DND-41 (cell line): ENCODE data around the gene ADAMTS1.
A peak's percentile ranks its signal among the peaks of the same experiment; 100 is the strongest.

Experiments
- ATAC-seq: fragments of 200-7000 bp; cut with Tn5 transposase; 3 replicates; pipeline ENCODE4 v1.9.1; 2021; ENCODE audit warnings: low read depth; ENCODE audit not compliant: insufficient read depth
- DNase-seq: peaks from one replicate; pipeline ENCODE4 v3.0.0-alpha.2; 2020
- H2AFZ ChIP-seq: 2 replicates; pipeline ENCODE4 v1.6.0; 2012; ENCODE audit warnings: low read depth, low read length
- H3K27ac ChIP-seq: 2 replicates; pipeline ENCODE4 v1.5.1; 2012; ENCODE audit warnings: low read length, inconsistent platforms
- H3K27me3 ChIP-seq: fragments of 200-600 bp; sonication (generic); 2 replicates; pipeline ENCODE4 v1.6.0; 2012; ENCODE audit warnings: low read length, mild to moderate bottlenecking, inconsistent platforms; ENCODE audit not compliant: insufficient read depth, poor library complexity
- H3K36me3 ChIP-seq: 2 replicates; pipeline ENCODE4 v1.5.1; 2012; ENCODE audit warnings: low read length, inconsistent platforms; ENCODE audit not compliant: insufficient read depth
- H3K4me1 ChIP-seq: 2 replicates; pipeline ENCODE4 v1.5.1; 2012; ENCODE audit warnings: mild to moderate bottlenecking, low read length; ENCODE audit not compliant: insufficient read depth
- H3K4me2 ChIP-seq: 2 replicates; pipeline ENCODE4 v1.6.0; 2012; ENCODE audit warnings: mild to moderate bottlenecking, moderate library complexity, low read length, inconsistent platforms; ENCODE audit not compliant: insufficient read depth
- H3K4me3 ChIP-seq, 2 experiments: fragments of 200-600 bp in 1 of 2; shearing (Covaris generic) in 1 of 2; 2 replicates each; pipeline ENCODE4 v1.5.1; 2012 to 2016; ENCODE audit warnings: inconsistent platforms in 2 of 2, low read length in 2 of 2, mild to moderate bottlenecking in 2 of 2, low read depth in 1 of 2, moderate library complexity in 1 of 2
- H3K79me2 ChIP-seq: 2 replicates; pipeline ENCODE4 v1.6.0; 2012; ENCODE audit warnings: low read length, inconsistent platforms; ENCODE audit not compliant: insufficient read depth
- H3K9ac ChIP-seq: 2 replicates; pipeline ENCODE4 v1.6.0; 2012; ENCODE audit warnings: low read depth, mild to moderate bottlenecking, inconsistent platforms, low read length, moderate library complexity
- H3K9me3 ChIP-seq: 2 replicates; pipeline ENCODE4 v1.5.1; 2012; ENCODE audit warnings: low read length, moderate library complexity, mild to moderate bottlenecking, inconsistent platforms; ENCODE audit not compliant: insufficient read depth, severe bottlenecking
- H4K20me1 ChIP-seq: 2 replicates; pipeline ENCODE4 v1.6.0; 2012; ENCODE audit warnings: low read length; ENCODE audit not compliant: insufficient read depth
- EZH2 ChIP-seq: IDR thresholded peaks from 3 replicates; pipeline ENCODE4 v1.6.1; 2012; ENCODE audit warnings: borderline replicate concordance, low read depth, mild to moderate bottlenecking, moderate library complexity, low read length, inconsistent platforms; ENCODE audit not compliant: severe bottlenecking
- TF ChIP-seq, protein P1 (sequence below): IDR thresholded peaks from 2 replicates; pipeline ENCODE4 v1.5.1; 2012; ENCODE audit warnings: borderline replicate concordance, low read length, moderate library complexity, mild to moderate bottlenecking; ENCODE audit not compliant: poor library complexity, severe bottlenecking; ENCODE audit errors: extremely low read depth

The ADAMTS1 gene

DNA sequence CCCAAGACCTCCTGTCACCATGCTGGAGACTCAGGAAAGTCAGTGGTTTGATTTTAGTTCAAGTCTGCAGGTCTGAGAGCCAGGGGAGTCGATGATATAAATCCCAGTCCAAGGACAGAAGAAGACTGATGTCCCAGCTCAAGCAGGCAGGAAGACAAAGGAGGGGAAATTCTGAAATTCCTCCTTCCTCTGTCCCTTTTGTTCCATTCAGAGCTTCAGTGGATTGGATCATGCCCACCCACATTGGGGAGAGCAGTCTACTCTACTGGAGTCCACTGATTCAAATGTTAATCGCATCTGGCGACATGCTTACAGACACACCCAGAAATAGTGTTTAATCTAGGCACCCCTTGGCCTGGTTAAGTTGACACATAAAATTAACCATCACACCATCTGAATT is 7.2 kb upstream of the ADAMTS1 start:
- no peaks in the 10 kb centered on the region for H3K27me3 ChIP-seq
- TF ChIP-seq, protein P1, sequence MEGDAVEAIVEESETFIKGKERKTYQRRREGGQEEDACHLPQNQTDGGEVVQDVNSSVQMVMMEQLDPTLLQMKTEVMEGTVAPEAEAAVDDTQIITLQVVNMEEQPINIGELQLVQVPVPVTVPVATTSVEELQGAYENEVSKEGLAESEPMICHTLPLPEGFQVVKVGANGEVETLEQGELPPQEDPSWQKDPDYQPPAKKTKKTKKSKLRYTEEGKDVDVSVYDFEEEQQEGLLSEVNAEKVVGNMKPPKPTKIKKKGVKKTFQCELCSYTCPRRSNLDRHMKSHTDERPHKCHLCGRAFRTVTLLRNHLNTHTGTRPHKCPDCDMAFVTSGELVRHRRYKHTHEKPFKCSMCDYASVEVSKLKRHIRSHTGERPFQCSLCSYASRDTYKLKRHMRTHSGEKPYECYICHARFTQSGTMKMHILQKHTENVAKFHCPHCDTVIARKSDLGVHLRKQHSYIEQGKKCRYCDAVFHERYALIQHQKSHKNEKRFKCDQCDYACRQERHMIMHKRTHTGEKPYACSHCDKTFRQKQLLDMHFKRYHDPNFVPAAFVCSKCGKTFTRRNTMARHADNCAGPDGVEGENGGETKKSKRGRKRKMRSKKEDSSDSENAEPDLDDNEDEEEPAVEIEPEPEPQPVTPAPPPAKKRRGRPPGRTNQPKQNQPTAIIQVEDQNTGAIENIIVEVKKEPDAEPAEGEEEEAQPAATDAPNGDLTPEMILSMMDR, result no peak
- TF ChIP-seq EZH2, result no peak
- no peak overlapping the region for H2AFZ ChIP-seq
- no peaks in the 10 kb centered on the region for H3K36me3 ChIP-seq
- DNase-seq (no peak), ATAC-seq (no peak)
- no peak overlapping the region for H3K4me3 ChIP-seq
- H3K27ac ChIP-seq, result no peak overlapping the region
- no peak overlapping the region for H3K9ac ChIP-seq
- no peaks in the 10 kb centered on the region for H3K79me2 ChIP-seq
- no peaks in the 10 kb centered on the region for H4K20me1 ChIP-seq
- H3K4me1 ChIP-seq, result peaks cover 24% of the 10 kb centered on the region
- H3K4me2 ChIP-seq, result no peak overlapping the region
- H3K9me3 ChIP-seq, result no peaks in the 10 kb centered on the region

DNA sequence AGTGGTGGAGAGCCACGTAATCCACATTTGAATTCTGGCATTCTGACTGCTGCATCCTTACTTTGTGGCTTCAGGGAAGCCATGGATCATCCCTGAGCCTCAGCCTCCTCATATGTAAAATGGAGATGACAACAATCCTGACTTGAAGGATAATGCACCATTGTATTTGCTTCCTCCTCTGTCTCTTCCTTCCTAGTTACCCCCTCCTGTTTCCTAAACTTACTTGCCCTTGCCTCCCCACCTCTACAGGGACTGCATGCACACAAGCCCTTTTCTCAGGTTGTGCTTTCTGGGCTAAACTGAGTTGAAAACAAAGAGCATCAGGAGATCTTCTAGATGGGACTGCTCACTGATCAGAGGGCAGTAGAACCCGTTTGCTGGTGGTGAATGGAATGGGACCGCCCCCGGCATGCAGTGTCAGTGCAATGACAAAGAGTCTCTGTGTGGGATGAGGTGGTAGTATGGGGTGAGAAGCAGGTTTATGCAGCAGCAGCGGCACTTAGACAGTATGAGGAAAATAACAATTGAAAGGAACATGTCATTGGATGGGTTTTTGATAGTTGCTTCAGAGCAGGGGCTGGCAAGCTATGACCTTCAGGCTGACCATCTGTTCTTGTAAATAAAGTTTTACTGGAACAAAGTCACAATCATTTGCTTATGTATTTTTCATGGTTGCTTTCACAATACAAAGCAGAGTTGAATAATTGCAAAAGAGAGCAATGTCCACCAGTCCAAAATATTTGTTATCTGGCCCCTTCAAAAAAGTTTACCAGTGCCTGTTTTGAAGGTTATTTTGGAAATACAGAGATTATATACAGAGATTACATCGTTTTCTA is 6.1 kb upstream of the ADAMTS1 start:
- H3K9me3 ChIP-seq, result no peaks in the 10 kb centered on the region
- TF ChIP-seq, protein P1, result no peak
- TF ChIP-seq EZH2, result no peak
- no peaks in the 10 kb centered on the region for H4K20me1 ChIP-seq
- no peak overlapping the region for H3K4me3 ChIP-seq
- no peak overlapping the region for H3K4me2 ChIP-seq
- no peak overlapping the region for H3K9ac ChIP-seq
- no peaks in the 10 kb centered on the region for H3K36me3 ChIP-seq
- H3K27me3 ChIP-seq, result no peaks in the 10 kb centered on the region
- peaks cover 24% of the 10 kb centered on the region for H3K4me1 ChIP-seq
- no peaks in the 10 kb centered on the region for H3K79me2 ChIP-seq
- H2AFZ ChIP-seq, result peak overlapping the region; percentile 32; the same call in 1 of the 2 replicates
- no peak for DNase-seq
- ATAC-seq, result no peak
- no peak overlapping the region for H3K27ac ChIP-seq

DNA sequence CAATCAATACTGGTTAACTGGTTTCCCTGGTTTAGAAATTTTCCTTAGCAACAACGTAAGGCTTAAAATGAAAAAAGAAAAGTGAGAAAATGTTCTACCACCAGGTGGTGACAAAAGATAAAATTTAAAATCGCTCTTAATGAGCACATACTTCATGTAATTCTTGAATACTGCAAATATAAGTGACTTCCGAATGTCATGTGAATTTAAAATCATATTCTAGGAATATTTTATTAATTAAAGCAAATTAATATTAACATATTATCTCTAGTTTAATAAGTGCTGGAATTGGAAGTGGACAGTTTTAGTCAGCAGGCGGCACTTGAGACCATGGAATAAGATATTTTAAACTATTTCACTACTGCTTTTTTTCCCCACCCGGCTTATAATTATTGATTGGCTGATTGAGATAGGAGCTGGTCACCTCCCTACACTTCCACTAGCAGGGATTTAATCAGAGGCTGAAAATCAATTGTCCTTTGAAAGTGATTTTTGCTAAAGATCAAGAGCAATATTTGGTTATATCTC is 5.0 kb upstream of the ADAMTS1 start:
- H3K27ac ChIP-seq, result no peak overlapping the region; the same call in 1 of the 2 replicates
- no peak overlapping the region for H3K4me3 ChIP-seq
- H3K9ac ChIP-seq, result no peak overlapping the region
- H3K27me3 ChIP-seq, result no peaks in the 10 kb centered on the region
- H3K4me1 ChIP-seq, result peaks cover 24% of the 10 kb centered on the region
- no peaks in the 10 kb centered on the region for H3K36me3 ChIP-seq
- no peaks in the 10 kb centered on the region for H3K79me2 ChIP-seq
- no peaks in the 10 kb centered on the region for H4K20me1 ChIP-seq
- peak overlapping the region; percentile 23; the same call in 1 of the 2 replicates for H3K4me2 ChIP-seq
- H2AFZ ChIP-seq, result no peak overlapping the region
- peak; percentile 62 for ATAC-seq
- no peak for TF ChIP-seq EZH2
- TF ChIP-seq, protein P1, result peak; percentile 65
- no peaks in the 10 kb centered on the region for H3K9me3 ChIP-seq
- no peak for DNase-seq
